GM18505 (cell line): ENCODE data around the gene TBC1D4.

ENCODE experiments used
- ATAC-seq: cut with Tn5 transposase; IDR thresholded peaks from one replicate; pipeline ENCODE4 v1.9.1; 2021; ENCODE audit not compliant: unreplicated experiment
- POLR2A ChIP-seq: IDR thresholded peaks from 4 replicates; pipeline ENCODE4 v1.6.1; 2011; ENCODE audit warnings: borderline replicate concordance; ENCODE audit not compliant: insufficient read depth, insufficient read length; ENCODE audit errors: extremely low read depth

TBC1D4 gene

GRCh38 chr13:75432045-75432444, 49.9 kb downstream of the TBC1D4 start:
- no peak for TF ChIP-seq POLR2A
- ATAC-seq: no peak

GRCh38 chr13:75430436-75431209, 51.3 kb downstream of the TBC1D4 start:
- no peak for TF ChIP-seq POLR2A

GRCh38 chr13:75426421-75426820, 55.5 kb downstream of the TBC1D4 start:
- ATAC-seq: no peak
- no peak for TF ChIP-seq POLR2A

More at GRCh38 chr13:75430436-75431209, 51.3 kb downstream of the TBC1D4 start:
- ATAC-seq: no peak

- TF ChIP-seq POLR2A: no peak
- peak; percentile 86 for ATAC-seq
Observed at GRCh38 chr13:75425216-75426009, 56.6 kb downstream of the TBC1D4 start.

GRCh38 chr13:75423946-75424345, 58.0 kb downstream of the TBC1D4 start:
- TF ChIP-seq POLR2A: no peak
- no peak for ATAC-seq

GRCh38 chr13:75422028-75422427, 59.9 kb downstream of the TBC1D4 start:
- no peak for TF ChIP-seq POLR2A
- no peak for ATAC-seq

- no peak for ATAC-seq
- no peak for TF ChIP-seq POLR2A
Observed at GRCh38 chr13:75421133-75421532, 60.8 kb downstream of the TBC1D4 start.

- no peak for TF ChIP-seq POLR2A
- ATAC-seq: no peak
Observed at GRCh38 chr13:75419656-75420055, 62.3 kb downstream of the TBC1D4 start.

GRCh38 chr13:75418997-75419396, 63.0 kb downstream of the TBC1D4 start:
- TF ChIP-seq POLR2A: no peak
- ATAC-seq: no peak

- TF ChIP-seq POLR2A: no peak
- no peak for ATAC-seq
Observed at GRCh38 chr13:75418186-75418843, 63.7 kb downstream of the TBC1D4 start.

GRCh38 chr13:75417656-75418055, 64.3 kb downstream of the TBC1D4 start:
- no peak for ATAC-seq
- no peak for TF ChIP-seq POLR2A

GRCh38 chr13:75417012-75417384, 65.0 kb downstream of the TBC1D4 start:
- ATAC-seq: no peak
- no peak for TF ChIP-seq POLR2A

- ATAC-seq: peak; percentile 73
- no peak for TF ChIP-seq POLR2A
Observed at GRCh38 chr13:75416327-75417011, 65.5 kb downstream of the TBC1D4 start.
